Measurements from ENCODE around the gene SCARB1.

SCARB1 gene

DNA sequence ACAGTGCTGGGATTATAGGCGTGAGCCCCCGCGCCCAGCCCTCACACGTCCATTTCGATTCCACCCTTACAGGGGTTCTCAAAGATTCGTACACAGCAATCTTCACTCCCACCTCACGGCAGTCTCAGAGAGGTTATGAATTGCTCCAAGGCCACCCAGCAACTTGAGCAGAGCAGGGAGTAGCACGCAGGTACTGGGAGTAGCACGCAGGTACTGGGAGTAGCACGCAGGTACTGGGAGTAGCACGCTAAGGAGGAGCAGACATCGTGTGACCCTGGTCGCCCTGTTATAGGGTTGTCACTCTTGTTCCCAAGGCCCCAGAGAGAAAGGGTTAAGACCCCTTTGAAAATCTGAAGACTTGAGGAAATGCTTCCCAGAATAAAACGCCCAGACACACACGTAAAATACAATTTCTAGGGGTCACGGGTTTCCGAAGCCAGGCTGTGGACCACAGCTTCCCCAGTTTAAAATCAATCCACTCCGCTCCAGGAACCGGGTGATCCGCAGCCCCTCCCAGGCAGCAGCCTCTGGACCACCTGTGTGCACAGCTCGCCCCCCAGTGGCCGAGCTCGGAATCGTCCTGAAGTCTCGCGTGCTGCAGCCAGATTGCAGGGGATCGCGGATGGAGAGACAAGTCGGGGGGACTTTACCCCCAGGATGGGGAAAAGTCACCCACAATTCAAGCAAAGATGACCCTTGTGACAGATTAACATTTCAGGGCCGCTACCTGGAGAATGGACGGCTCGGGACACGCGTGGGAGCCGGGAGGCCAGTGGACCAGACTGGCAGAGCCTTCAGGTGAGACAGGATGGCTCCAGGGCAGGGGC, 92.0 kb downstream of the SCARB1 start:
- DNase-seq: peak; percentile 49 to 77 (median 69)

DNA sequence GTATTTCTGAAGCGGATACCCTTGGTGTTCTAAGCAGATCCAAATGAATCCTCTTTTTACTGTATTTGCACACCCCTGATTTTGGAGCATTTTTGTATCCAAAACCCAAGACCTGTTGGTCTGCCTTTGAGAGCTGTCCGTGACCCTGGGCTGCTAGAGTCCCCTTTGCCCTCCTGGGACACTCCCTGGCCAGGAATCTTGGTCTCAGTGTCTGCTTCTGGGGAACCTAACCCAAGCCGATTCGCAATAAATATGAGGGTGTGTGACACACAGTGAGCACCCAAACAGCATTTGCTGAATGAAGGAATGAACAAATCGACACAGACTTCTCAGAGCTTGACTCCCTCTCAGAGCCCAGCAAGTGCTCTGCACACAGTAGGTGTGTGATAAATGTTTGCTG, 92.9 kb downstream of the SCARB1 start:
- no peak for DNase-seq

DNA sequence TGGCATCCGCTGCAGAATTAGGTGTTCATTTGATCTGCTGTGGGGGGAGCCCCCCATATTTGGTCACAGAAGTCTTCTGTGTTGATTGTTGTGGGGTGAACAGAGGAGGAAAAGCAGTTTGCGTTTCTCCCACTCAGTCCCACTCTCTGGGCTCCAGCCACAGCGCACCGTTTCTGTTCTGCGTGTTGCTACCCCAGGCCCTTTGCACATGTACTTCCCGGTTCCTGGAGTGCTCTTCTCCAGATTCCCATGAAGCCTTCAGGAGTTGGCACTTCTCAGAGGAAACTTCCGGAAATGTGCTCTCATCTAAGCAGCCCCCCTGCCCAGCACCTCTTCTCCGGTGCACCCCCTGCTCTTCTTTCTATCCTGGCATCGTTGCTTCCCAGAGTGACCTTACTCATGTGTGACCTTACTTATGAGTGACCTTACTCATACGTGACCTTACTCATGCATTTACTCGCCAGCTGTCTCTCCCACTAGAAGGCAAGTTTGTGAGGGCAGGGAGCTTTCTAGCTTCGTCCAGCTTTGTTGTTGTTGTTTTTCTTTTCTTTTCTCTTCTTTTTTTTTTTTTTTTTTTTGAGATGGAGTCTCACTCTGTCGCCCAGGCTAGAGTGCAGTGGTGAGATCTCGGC, 93.7 kb downstream of the SCARB1 start:
- no peak for DNase-seq

DNA sequence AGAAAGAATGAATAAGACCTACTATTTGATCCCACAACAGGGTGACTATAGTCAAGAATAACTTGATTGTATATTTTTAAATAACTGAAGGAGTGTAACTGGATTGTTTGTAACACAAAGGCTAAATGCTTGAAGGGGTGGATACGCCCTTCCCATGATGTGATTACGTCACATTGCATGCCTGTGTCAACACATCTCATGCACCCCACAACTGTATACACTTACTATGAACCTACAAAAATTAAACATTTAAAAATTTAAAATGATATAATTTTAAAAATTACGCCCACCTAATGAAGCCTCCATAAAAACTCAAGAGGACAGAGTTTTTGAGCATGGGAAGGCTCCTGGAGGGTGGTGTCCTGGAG, 94.5 kb downstream of the SCARB1 start:
- DNase-seq: no peak

DNA sequence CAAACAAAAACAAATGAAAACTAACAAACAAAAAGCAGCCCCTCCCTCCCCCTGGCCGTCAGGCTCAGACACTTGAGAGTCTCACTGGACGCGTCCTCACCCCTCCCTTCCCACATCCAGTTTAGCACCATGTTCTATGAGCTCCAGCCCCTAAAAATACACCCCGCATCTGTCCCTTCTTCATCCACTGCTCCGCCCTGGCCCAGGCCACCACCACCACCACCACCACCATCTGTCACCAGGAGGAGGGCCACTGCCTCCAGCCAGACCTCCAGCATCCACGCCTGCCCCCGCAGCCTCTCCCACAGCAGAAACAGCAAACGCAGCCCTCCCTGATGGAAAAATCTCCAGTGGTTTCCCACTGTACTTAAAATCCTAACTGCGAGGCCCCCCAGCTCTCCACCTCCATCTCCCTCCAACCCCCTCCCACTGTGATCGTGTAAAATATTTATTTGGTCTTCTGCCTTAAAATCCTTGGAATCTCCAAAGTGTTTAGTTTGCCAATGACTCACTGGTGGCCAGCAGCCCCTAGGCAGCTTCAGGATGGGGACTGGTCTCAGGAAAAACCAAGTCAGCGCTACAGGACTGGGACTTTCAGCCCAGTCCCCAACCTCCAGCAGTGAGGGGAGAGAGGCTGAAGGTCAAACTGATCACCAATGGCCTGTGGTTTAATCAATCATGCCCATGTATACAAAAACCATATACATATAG, 95.1 kb downstream of the SCARB1 start:
- DNase-seq: no peak

DNA sequence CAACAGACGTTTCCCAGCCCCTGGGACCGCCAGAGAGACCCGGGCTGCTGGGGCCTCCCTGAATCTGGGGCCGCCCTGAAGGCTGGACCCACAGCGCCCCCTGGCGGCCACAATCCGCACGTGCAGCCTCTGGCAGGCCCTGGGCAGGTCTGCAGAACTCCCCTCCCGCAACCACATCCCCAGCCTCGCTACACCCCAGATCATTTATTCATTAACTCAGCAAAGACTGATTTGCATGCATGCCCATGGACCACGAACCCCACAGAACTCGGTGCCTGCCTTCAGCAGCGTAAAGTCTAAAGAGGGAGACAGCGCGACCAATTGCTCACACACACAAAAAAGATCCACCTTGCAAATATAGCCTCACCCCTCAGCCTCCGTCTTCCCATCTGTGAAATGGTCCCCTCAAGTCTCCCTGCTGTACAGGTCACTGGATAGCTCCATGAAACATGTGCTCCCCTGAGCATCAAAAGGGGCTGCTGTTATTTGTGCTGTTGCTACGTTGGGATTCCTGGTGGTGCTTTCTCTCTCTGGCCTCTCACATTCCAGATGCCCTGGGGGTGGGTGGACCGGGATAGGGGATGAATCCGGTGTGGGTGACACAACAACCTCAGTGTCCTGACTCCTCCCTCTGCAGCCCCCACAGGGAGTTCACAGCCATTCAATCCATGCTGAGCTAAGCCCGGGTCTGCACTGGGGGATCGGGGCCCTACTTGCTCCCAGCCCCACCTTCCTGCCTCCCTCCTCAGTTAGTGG, 96.4 kb downstream of the SCARB1 start:
- DNase-seq: peak; percentile 54 to 84 (median 68)

DNA sequence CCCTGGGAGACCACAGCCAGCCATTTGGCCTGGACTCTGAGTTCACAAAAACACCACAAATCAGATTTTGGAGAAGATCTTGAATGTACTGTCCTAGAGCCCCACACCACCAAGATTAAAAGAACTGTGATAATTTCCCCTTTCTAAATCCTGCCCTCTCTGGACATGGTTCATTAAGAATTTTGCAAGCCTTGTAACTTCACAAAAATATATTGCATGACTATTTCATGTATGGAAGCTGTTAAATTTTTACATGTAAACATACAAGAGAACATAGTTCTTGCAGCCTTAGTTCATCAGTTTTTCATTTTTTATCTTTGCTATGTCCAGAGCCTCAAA, 97.0 kb downstream of the SCARB1 start:
- no peak for DNase-seq

DNA sequence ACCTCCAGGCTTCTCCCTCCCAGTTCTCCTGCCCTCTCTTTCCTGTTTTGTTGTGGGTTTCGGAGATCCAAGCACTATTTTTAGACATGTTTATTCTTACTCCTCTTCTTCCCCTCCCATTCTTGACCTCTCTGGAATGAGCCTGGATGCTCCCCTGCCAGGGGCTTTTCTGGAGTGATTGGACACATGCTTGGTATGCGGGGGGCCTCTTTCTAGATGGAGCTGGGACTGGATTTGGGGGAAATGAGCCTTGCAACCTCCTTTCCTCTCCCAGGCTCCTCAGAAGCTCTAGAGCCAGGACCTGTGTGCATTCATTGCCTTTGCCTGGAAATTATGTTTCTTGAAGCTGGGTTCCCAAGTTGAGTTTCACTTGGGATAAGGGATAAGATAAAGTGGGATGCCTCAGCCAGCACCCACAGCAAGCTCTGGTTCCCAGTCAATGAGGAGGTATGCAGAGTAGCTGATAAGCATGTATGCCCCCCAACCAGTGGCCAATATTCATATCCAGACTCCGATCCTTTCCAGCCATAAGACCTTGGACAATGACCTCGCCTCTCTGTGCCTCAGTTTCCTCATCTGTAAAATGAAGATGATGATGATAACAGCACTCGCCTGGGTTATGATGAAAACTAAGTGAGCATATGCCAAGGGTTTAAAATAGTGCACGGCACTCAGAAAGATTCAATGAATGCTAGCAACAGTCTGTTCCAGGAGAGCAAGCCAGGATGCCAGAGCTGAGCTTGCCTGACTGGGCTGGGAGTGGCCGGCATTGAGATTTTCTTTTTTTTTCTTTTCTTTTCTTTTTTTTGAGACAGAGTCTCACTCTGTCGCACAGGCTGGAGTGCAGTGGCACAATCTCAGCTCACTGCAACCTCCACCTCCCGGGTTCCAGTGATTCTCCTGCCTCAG, 97.8 kb downstream of the SCARB1 start:
- DNase-seq: no peak

DNA sequence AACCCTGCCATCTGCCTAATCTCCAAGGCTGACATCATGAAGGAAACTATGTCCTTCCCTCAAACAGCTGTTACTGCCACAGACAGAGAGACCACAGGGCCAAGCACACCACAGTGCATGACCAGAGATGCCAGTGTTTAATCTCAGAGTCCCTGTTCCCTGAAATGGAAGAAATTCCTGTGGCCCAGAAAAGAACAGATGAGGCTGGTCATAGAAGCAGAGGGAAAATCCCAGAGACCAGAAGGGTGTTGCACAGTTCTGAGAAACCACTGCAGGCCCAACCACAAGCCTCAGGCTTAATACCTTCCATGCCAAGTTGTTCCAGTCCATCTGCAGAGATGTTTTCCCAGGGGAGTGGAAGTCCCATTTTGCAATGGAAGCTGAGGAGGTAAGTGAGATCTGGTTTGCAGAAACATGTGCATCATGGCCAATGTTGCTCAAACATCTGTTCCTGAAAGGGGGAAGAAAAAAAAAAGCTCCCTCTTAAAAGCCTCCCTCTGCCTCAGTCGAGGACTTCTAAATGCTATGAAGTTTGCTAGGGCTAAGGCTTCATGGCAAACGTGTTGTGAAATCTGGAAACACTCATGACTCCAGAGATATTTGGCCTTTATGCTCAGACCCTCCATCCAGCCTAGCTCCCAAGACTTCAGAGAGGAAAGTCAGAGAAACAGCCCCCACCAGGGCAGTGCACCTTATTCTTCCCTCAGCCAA, 98.6 kb downstream of the SCARB1 start:
- no peak for DNase-seq

DNA sequence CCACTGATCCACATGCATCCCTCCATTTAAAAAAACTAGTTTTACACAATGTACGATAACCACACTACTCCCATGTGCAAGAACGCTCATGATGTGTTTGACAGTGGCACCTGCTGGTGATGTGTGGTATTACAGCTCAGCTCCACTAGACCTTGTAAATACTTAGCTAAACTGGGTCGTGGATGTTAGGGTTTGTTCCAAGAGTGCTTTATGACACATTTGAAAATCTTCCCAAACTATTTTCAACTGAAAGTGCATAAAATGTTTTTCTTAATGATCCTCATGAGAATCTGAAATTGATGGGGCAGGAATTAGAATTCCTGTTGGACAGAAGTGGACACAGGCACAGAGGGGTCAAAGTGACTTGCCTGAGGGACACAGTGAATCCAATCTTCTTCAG, 99.2 kb downstream of the SCARB1 start:
- peak in 1 of 5 experiments; percentile 39 for DNase-seq

DNA sequence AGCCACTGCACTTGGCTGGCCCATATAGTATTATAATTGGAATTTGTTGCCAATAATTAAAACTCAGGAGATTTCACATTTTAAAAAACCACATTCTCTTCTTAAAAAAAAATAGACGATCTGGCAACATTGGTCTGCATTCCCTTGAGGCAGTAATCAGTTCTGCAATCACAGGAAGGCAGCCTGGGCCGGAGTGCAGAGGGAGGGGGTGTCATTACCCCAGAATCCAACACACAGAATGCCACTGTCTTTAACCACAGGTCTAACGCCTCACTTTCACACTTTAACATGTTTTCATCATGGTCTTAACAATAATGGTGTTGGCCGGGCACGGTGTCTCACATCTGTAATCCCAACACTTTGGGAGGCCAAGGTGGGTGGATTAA, 100.1 kb downstream of the SCARB1 start:
- peak in 1 of 5 experiments; percentile 34 for DNase-seq

DNA sequence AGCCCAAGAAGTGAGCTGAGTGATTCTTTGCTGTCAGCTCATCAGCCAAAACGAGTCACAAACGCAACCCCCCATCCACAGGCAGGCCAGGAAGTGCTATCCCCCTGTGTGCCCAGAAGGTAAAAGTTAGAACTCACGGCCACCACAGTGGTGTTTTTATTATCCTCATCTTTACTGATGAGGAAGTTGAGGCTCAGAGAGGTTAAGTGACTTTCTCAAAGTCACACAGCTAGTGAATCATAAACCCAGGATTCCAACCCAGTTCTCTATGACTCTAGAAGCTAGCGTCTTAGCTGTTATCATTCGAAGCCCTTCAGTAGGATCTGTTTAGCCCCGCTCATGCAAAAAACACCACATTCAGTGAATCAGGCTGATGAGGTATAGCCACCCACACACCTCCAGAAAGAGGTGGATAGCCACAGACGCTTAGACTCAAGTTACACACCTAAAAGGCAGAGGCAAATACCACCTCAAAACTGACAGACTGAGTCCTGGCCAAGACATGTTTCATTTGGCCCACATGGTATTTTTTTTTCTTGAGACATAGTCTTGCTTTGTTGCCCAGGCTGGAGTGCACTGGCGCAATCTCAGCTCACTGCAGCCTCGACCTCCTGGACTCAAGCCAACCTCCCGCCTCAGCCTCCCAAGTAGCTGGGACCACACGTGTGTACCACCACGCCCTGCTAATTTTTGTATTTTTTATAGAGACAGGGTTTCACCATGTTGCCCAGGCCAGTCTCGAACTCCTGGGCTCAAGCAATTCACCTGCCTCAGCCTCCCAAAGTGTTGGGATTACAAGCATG, 100.7 kb downstream of the SCARB1 start:
- DNase-seq: no peak

DNA sequence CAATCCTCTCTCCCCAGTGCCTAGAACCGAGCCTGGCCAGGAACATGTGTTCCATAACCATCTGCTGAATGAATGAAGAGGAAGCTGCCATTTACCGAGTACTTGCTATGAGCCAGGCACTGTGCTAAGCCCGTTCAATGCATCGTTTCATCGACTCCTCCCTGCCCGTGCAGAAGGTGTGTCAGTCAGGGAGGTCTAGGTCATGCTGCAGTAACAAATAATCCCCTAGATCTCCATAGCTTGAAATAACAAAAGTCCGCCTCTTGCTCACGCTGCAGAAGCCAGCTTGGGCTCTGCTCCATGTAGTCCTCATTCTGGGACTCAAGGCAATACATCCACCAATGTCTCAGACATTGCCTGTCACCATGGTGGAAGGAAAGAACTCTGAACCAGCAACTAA, 101.3 kb downstream of the SCARB1 start:
- DNase-seq: no peak

DNA sequence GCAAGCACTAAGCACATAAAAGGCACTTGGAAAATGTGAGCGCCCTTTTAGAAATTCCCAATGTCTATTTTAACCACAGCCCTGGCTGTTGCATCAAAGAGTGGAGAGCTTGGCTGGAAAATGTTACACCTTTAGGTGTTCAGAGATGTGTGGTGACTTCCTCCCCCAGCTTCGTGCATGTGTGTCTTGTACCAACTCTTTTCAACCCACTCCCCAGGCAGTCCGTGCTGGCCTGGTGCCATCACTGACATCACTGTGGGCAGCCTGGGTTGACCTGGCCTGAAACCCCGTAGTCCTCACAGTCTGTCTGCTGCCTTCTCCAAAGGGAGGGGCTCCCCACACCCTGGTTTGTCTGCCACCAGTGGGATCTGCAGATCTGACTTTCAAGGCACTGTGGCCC, 101.8 kb downstream of the SCARB1 start:
- DNase-seq: no peak

DNA sequence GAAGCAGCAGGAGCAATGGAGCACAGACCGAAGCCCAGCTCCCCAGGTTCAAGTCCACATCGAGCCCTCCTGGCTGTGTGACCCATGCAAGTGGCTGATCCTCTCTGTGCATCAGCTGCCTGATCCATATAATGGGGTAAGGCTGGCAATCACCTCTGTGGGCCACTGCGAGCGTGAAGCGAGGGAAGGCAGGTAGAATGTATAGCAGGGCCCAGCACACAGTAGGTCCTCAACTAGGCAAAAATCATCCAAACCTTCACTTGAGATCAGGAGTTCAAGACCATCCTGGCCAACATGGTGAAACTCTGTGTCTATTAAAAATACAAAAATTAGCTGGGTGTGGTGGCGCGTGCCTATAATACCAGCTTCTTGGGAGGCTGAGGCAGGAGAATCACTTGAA, 102.6 kb downstream of the SCARB1 start:
- DNase-seq: no peak

DNA sequence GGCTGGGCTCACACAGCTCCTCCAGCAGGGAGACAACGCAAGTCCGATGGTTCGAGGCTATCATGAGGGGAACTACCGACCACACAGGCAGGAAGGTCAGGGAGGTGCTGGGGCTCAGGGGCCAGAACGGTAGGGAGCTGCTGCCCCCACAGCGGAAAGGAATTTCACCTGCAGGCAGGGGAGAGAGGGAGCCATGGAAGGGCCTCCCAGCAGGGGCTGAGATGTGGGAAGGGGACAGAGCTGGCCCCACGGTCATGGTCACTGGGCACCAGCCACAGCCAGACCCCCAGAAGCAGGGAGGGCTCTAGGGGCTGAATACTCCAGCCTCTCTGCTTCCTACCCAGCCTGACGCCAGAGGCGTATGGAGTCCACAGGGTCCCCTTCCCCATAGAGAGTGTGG, 103.1 kb downstream of the SCARB1 start:
- no peak for DNase-seq

DNA sequence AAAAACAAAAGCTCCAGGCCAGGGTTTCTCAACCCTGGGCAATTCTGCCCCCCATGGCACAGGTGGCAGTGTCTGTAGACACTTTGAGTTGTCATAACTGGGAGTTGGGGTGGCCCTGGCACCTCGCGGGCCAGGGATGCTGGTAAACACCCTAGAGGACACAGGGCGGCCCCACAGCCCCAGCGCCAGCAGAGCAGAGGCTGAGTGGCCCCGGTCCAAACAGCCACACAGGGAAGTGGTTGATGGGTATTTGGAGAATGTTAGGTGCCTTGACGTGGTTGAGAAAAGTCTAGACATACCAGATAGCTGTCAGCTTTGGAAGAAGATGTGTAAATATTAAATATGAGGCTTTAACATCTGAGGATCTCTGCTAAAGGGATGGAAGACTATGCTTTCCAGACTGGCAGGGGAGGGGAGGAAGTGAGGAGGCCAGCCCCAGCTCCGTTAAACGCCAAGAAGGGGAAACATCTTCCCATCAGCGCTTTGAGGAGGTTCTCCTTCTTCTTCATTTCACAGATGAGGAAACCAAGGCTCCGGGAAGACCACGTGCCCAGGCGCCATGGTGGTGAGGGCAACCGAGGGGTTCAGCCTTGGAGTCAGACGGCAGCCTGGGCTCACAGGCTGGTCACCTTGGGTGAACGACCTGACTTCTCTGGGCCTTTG, 103.7 kb downstream of the SCARB1 start:
- DNase-seq: no peak

DNA sequence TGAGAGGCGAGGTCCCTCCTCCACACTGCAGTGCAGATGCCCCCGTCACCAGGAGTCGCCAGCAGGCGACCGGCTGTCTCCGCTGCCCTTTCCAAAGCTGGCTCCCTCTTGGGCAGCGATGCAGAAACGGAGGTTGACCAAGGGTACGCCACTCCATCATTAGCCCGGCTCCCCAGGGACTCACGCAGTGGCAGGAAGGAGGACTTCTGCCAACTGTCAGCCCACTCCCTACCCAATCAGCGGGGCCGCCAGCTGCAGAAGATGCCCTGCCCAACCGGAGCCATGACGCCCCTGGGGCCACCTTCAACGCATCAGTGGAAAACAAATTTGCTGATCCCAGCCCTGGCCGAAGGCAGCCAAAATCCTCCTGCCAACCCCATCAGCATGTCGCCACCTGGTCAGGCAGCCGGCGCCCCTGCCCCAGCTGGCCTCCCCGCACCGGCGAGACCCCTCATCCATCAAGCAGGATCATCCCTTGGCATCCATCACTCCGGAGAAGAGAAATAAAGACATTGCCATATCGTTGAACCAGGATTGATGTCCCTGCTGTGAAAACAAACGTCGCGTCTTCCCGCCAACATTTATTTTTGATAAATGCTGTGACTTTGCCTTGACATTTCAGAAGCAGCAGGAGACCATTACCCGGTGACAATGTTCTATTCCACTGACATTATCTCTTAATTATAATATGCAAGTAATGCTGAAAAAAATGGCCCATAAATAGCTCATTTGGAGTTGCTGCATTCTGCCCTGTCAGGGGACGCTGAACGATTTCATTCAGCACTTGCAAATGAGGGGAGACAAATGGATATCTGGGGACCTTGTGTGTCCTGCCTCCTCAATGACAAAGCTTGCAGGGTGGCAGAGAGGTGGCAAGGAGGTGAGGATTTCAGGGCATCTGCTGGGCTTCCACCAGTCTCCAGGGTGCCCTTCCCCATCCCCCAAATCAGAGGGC, 105.1 kb downstream of the SCARB1 start:
- no peak for DNase-seq

DNA sequence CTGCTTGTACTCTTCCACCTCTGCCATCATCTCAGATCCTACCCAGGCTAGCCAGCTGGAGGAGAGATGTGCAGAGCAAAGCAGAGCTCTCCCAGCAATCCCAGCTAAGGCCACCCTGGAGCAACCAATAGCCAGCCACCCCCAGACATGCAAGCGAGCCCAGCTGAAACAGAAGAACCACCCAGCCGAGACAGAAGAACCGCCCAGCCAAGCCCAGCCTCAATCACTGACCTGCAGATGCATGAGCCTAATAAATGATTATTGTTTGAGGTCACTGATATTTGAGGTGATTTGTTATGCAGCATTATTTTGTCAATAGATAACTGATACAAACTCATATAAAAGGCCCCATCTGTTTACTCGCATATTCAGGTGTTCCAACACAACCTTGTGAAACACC, 106.3 kb downstream of the SCARB1 start:
- no peak for DNase-seq
